Measurements from ENCODE around the gene ELP1. TPM values are rescaled to one million over a fixed set of nuclear protein-coding genes. Genes with fewer than 3 reads are reported as not detected.

The ELP1 gene
- total RNA-seq, 3 donors from 2014 or later = 14.3 to 18.7 (median 16.7) TPM

- TF ChIP-seq, protein P1, sequence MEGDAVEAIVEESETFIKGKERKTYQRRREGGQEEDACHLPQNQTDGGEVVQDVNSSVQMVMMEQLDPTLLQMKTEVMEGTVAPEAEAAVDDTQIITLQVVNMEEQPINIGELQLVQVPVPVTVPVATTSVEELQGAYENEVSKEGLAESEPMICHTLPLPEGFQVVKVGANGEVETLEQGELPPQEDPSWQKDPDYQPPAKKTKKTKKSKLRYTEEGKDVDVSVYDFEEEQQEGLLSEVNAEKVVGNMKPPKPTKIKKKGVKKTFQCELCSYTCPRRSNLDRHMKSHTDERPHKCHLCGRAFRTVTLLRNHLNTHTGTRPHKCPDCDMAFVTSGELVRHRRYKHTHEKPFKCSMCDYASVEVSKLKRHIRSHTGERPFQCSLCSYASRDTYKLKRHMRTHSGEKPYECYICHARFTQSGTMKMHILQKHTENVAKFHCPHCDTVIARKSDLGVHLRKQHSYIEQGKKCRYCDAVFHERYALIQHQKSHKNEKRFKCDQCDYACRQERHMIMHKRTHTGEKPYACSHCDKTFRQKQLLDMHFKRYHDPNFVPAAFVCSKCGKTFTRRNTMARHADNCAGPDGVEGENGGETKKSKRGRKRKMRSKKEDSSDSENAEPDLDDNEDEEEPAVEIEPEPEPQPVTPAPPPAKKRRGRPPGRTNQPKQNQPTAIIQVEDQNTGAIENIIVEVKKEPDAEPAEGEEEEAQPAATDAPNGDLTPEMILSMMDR (IDR thresholded peaks at IDR 0.05) = no peak
Observed at GRCh38 chr9:108885643-108886348, 48.1 kb downstream of the ELP1 start.

GRCh38 chr9:108884701-108885100 is 49.2 kb downstream of the ELP1 start:
- no peak for DNase-seq
- intact Hi-C loops (cut with DNase I, micrococcal nuclease) = no loop called here
- H3K36me3 ChIP-seq (ENCODE audit: low read depth) = no peaks in the 10 kb centered on the region
- no peaks in the 10 kb centered on the region for H3K4me1 ChIP-seq (ENCODE audit: low read depth)
- TF ChIP-seq, protein P1 (IDR thresholded peaks at IDR 0.05) = no peak
- no peak overlapping the region for H3K4me3 ChIP-seq
- H3K9me3 ChIP-seq = no peaks in the 10 kb centered on the region
- ATAC-seq = no peak

More at GRCh38 chr9:108885643-108886348, 48.1 kb downstream of the ELP1 start:
- Histone ChIP-seq H3K4me1 (ENCODE audit: low read depth) (no peaks in the 10 kb centered on the region), H3K9me3 (no peaks in the 10 kb centered on the region), H3K4me3 (no peak overlapping the region), H3K36me3 (ENCODE audit: low read depth) (peaks cover 2% of the 10 kb centered on the region)
- intact Hi-C loops (cut with DNase I, micrococcal nuclease) = no loop called here
- DNase-seq (peak in 1 of 3 donors; percentile 28), ATAC-seq (peak; percentile 86)

GRCh38 chr9:108883085-108883484 is 50.8 kb downstream of the ELP1 start:
- Histone ChIP-seq H3K4me1 (ENCODE audit: low read depth) (no peaks in the 10 kb centered on the region), H3K36me3 (ENCODE audit: low read depth) (peaks cover 3% of the 10 kb centered on the region), H3K4me3 (no peak overlapping the region), H3K9me3 (no peaks in the 10 kb centered on the region)
- ATAC-seq (no peak), DNase-seq (no peak)
- intact Hi-C loops (cut with DNase I, micrococcal nuclease) = no loop called here
- TF ChIP-seq, protein P1 (IDR thresholded peaks at IDR 0.05) = no peak

DNA sequence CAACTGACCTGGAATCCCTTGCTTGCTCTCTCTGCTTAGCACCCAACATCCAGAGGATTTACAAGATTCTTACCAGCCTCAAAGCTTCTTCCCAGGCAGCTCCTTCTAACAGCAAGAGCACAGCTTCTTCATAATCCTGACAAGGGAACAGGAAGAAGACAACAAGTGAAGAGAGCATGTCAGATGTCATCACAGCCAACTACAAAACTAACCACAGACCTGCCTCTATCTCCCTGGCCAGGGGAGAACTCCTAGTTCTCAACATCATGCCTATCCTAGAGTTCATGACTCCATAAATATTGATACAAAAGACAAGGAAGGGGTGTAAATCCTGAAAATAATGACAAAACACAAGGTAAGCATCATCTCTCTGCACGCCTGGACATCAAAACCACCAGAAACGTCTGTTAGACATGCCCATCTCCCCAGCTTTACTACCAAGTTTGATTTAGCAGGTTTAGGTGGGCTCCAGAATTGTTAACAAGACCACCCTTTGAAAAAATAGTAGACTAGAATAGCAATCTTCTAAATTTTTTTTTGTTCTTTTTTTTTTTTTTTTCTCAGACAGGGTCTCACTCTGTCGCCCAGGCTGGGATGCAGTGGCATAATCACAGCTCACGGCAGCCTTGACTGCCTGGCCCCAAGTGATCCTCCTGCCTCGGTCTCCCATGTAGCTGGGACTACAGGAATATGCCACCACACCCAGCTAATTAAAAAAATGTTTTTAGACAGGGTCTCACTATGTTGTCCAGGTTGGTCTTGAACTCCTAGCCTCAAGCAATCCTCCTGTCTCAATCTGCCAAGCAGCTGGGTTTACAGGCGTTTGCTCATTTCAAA is 51.7 kb downstream of the ELP1 start:
- Histone ChIP-seq H3K4me1 (ENCODE audit: low read depth) (no peaks in the 10 kb centered on the region), H3K4me3 (no peak overlapping the region), H3K36me3 (ENCODE audit: low read depth) (peaks cover 11% of the 10 kb centered on the region), H3K9me3 (no peaks in the 10 kb centered on the region)
- ATAC-seq = no peak
- intact Hi-C loops (cut with DNase I, micrococcal nuclease) = no loop called here
- TF ChIP-seq, protein P1 (IDR thresholded peaks at IDR 0.05) = no peak
- no peak for DNase-seq

- intact Hi-C loops (cut with DNase I, micrococcal nuclease) = no loop called here
- Histone ChIP-seq H3K4me1 (ENCODE audit: low read depth) (no peaks in the 10 kb centered on the region), H3K9me3 (no peaks in the 10 kb centered on the region), H3K4me3 (no peak overlapping the region), H3K36me3 (ENCODE audit: low read depth) (peaks cover 11% of the 10 kb centered on the region)
- TF ChIP-seq, protein P1 (IDR thresholded peaks at IDR 0.05) = no peak
- DNase-seq (no peak), ATAC-seq (no peak)
Observed at GRCh38 chr9:108880738-108881316, 53.1 kb downstream of the ELP1 start.
